RWPE1 (cell line): ENCODE measurements around the gene FADS3.

Experiments used
- CTCF ChIA-PET: fragments of 350-600 bp; sonication (Branson Sonifier 250); formaldehyde crosslinking; extraction: SDS; loops from one replicate; lab custom pipeline; 2021; lab: Yijun Ruan, JAX
- POLR2A ChIA-PET: fragments of 400-600 bp; formaldehyde crosslinking; extraction: SDS; loops from one replicate; lab custom pipeline; 2020; ENCODE audit warnings: antibody characterized with exemption; ENCODE audit not compliant: low non-redundant PET; lab: Yijun Ruan, JAX
- DNase-seq: peaks from one replicate; pipeline ENCODE4 v3.0.0; 2012; ENCODE audit warnings: low spot score
- H3K27ac ChIP-seq: fragments of 450-650 bp; 2 replicates; pipeline ENCODE4 v1.5.1; 2017
- TF ChIP-seq, protein P1 (sequence below): fragments of 450-650 bp; conservative IDR thresholded peaks from 2 replicates; pipeline ENCODE4 v1.5.1; 2017; ENCODE audit warnings: low read depth, mild to moderate bottlenecking

Gene FADS3

DNA sequence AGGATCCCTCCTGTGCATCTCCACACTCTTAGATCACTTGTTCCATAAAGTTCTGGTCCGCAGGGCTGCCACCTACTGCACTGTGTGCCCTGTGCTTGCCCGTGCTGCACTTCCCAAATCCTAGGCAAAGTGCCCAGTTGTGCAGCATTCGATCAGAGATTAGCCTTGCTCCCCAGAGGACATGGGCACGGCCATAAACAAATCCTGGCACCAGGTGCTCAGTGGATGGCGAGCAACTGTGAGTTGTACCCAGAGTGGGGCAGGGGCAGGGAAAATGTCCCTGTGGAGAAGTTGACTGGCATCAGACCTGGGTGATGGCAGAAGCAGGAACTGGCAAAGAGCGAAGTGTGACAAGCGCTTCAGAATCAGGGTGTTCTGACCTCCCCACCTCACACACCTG lies 58.6 kb downstream of the FADS3 start:
- no peak for DNase-seq
- H3K27ac ChIP-seq, result peak overlapping the region; percentile 83

DNA sequence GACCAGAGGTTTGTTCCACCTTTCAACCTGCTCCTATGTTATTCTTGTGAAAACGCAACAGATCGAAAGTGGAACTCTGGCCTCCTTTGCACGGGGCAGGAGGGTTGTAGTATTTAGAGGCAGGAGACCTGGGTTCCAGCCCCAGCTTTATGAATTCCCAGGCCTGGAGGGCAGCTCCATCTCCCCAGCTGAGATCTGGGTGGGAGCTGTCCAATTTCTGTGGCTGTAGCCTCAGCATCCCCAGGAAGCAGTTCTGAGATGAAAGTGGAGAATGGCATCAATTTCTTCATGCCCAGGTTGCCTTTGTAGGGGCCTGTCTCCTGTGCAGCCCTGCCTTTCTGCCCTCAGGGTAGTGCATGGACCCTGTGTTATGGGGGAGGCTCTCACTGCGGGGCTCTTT lies 59.1 kb downstream of the FADS3 start:
- CTCF ChIA-PET, result no interaction called here
- POLR2A ChIA-PET, result no interaction called here
- no peak for DNase-seq
- H3K27ac ChIP-seq, result peak overlapping the region; percentile 83
- TF ChIP-seq, protein P1, sequence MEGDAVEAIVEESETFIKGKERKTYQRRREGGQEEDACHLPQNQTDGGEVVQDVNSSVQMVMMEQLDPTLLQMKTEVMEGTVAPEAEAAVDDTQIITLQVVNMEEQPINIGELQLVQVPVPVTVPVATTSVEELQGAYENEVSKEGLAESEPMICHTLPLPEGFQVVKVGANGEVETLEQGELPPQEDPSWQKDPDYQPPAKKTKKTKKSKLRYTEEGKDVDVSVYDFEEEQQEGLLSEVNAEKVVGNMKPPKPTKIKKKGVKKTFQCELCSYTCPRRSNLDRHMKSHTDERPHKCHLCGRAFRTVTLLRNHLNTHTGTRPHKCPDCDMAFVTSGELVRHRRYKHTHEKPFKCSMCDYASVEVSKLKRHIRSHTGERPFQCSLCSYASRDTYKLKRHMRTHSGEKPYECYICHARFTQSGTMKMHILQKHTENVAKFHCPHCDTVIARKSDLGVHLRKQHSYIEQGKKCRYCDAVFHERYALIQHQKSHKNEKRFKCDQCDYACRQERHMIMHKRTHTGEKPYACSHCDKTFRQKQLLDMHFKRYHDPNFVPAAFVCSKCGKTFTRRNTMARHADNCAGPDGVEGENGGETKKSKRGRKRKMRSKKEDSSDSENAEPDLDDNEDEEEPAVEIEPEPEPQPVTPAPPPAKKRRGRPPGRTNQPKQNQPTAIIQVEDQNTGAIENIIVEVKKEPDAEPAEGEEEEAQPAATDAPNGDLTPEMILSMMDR, result no peak

More for the DNA sequence above, 58.6 kb downstream of the FADS3 start:
- POLR2A ChIA-PET, result no interaction called here
- TF ChIP-seq, protein P1, result no peak
- CTCF ChIA-PET, result interaction anchor here (0.7 kb wide), 1 partner anchor 330 kb away, joined by 3 read pairs; no protein-coding TSS in a partner anchor

DNA sequence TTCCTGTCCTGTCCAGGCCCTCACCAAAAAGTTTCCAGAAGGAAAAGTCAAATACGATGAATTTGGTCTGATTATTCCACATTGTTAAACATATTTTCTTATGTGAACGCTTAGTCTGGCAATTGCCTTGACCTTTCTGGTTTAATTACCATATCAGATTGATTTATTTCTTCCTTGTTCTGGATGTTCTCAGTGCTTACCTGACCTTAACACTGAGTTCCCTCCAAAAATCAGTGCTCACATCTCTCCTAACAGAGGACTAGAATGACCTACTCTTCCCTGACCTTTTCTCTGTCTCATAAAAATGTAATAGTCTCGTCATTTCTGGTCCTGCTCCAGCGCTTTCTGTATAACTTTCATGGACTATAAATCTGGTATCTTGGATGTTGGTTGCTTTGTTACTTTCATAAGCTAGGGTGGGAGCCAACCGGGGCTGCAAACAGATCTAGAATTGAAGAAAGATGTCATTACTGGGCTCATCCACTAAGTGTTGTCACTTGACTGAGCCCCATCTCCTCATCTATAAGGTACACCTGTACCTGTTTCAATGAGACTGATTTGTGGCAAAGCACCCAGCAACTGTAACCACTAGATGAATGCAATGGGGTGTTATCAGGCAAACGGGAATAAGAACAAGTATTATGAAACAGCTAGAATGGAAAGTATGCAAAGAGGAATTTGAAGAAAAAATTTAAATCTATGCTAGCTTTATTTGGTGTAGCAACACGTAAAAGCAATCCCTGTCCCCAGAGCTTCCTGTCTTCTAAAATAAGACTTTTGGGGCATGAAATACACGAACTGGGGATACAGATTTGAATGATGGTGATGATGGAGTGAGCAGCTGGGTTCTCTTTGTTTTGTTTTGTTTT lies 60.9 kb downstream of the FADS3 start:
- ChIA-PET CTCF (no interaction called here), POLR2A (no interaction called here)
- H3K27ac ChIP-seq, result peak overlapping the region; percentile 83
- no peak for DNase-seq
- TF ChIP-seq, protein P1, result no peak

DNA sequence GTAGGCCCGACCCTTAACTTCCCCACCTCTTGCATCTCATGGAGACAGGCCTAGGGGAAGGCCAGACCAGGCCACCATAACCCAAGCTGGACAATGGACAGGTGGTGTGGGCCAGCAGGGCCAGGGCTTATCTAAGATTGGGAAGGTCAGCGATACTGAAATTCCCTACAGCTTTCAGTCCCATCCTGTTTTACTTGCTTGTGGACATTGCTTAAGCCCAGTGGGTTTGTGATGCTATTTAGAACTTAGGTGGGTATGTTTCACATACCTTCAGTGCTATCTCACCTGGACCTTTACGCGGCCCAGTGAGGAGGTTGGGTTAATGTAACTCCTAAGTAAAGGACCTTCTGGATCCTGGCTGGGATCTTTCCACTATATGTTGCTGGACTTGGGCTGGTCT lies 61.5 kb downstream of the FADS3 start:
- TF ChIP-seq, protein P1, result no peak
- ChIA-PET CTCF (no interaction called here), POLR2A (no interaction called here)
- H3K27ac ChIP-seq, result peak overlapping the region; percentile 91
- no peak for DNase-seq

DNA sequence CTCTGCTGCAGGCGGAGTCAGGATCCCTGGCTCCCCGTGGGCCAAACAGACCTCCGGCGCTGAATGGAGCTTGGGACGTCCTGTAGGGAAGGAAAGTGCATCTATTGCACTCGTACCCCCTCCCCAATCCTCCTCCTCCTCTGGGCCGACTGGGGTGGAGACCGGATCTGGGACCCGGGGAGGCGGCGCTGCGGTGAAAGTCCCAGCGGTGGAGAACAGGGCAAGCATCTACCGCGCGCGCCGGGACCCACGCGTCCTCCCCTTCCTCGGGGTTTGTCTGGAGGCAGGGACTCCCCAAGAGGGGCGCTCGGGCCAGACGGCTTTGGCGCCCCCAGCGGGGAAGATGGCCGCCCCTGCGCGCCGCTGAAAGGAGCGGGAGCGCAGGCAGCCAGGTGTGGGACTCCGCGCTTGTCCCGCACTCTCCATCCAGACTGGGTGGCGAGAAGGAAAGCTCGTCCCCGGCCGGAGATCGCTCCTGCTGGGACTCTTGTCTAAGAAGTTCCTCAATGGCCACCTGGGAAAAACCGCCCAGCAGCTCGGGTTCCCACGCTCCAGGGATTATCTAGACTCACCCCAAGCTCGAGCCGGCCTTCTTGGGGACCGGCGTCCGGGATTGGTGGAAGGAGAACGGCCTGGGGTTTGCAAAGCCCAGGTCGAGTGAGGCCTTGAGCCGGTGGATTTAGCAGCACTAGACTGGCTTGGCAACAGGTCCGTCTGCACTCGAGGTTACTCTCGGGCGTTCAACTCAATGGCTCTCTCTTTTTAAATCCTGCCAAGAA lies 62.5 kb downstream of the FADS3 start:
- no peak for DNase-seq
- CTCF ChIA-PET, result interaction anchor here (0.5 to 0.8 kb wide), 5 partner anchors 14 to 253 kb away, joined by 3 to 5 read pairs (median 3); no protein-coding TSS in a partner anchor
- POLR2A ChIA-PET, result interaction anchor here (0.5 kb wide), 1 partner anchor 60 kb away, joined by 3 read pairs; no protein-coding TSS in a partner anchor
- H3K27ac ChIP-seq, result peak overlapping the region; percentile 91
- TF ChIP-seq, protein P1, result peak; percentile 68

DNA sequence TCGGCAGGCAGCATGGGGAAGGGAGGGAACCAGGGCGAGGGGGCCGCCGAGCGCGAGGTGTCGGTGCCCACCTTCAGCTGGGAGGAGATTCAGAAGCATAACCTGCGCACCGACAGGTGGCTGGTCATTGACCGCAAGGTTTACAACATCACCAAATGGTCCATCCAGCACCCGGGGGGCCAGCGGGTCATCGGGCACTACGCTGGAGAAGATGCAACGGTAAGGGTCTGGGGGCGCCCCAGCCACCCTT lies 63.0 kb downstream of the FADS3 start:
- CTCF ChIA-PET, result interaction anchor here (0.8 kb wide), 1 partner anchor 253 kb away, joined by 4 read pairs; no protein-coding TSS in a partner anchor

More for the DNA sequence above, 63.0 kb downstream of the FADS3 start:
- POLR2A ChIA-PET, result interaction anchor here (0.5 kb wide), 1 partner anchor 61 kb away, joined by 3 read pairs; no protein-coding TSS in a partner anchor
- peak overlapping the region; percentile 91 for H3K27ac ChIP-seq
- TF ChIP-seq, protein P1, result no peak
- DNase-seq, result no peak
